GM21717 (cell line): Measurements from ENCODE around the gene GMEB2.
"Not testable (repeated sequence)": the region's sequence is repeated elsewhere in the genome, so short reads cannot be mapped to it uniquely, and the experiment has no call there.

Experiments
- ATAC-seq: cut with Tn5 transposase; IDR thresholded peaks from one replicate; pipeline ENCODE4 v1.9.1; 2021; ENCODE audit warnings: mild to moderate bottlenecking, moderate library complexity; ENCODE audit not compliant: unreplicated experiment

The GMEB2 gene

GRCh38 chr20:63561624-63562396 is 65.1 kb downstream of the GMEB2 start:
- ATAC-seq, result no peak

- no peak for ATAC-seq
Measured at GRCh38 chr20:63560856-63561609, 65.9 kb downstream of the GMEB2 start.

- no peak for ATAC-seq
Measured at GRCh38 chr20:63560333-63560805, 66.5 kb downstream of the GMEB2 start.

- not testable (repeated sequence) for ATAC-seq
Measured at GRCh38 chr20:63559485-63560332, 67.2 kb downstream of the GMEB2 start.

- no peak for ATAC-seq
Measured at GRCh38 chr20:63558804-63559484, 68.0 kb downstream of the GMEB2 start.

- no peak for ATAC-seq
Measured at GRCh38 chr20:63557481-63557891, 69.4 kb downstream of the GMEB2 start.

GRCh38 chr20:63556873-63557478 is 69.9 kb downstream of the GMEB2 start:
- ATAC-seq, result no peak

- no peak for ATAC-seq
Measured at GRCh38 chr20:63555661-63556381, 71.1 kb downstream of the GMEB2 start.

- no peak for ATAC-seq
Measured at GRCh38 chr20:63554361-63555278, 72.3 kb downstream of the GMEB2 start.

GRCh38 chr20:63553933-63554290 is 73.0 kb downstream of the GMEB2 start, which contains the start of gene FNDC11:
TSS of gene FNDC11 (plus strand) at chr20:63554159. CDS start at chr20:63555664, 1,505 bp downstream.
- ATAC-seq, result peak; percentile 15

GRCh38 chr20:63553251-63553932 is 73.5 kb downstream of the GMEB2 start:
- ATAC-seq, result peak; percentile 29

- ATAC-seq, result peak; percentile 22
Measured at GRCh38 chr20:63552481-63553249, 74.2 kb downstream of the GMEB2 start.

GRCh38 chr20:63551068-63551467 is 75.8 kb downstream of the GMEB2 start:
- ATAC-seq, result no peak

GRCh38 chr20:63549679-63550282 is 77.1 kb downstream of the GMEB2 start:
- no peak for ATAC-seq

GRCh38 chr20:63549019-63549418 is 77.9 kb downstream of the GMEB2 start:
- no peak for ATAC-seq

- ATAC-seq, result no peak
Measured at GRCh38 chr20:63548542-63548941, 78.4 kb downstream of the GMEB2 start.
